HepG2 (cell line): Measurements from ENCODE around the gene PCBP1. TPM values are rescaled to one million over a fixed set of nuclear protein-coding genes. Genes with fewer than 3 reads are reported as not detected.

Experiments used
- ARNT ChIP-seq: fragments of 450-650 bp; IDR thresholded peaks from 2 replicates; pipeline ENCODE4 v1.6.1; 2017
- CHCHD3 ChIP-seq: sonication (generic); formaldehyde crosslinking; IDR thresholded peaks from 2 replicates; pipeline ENCODE4 v1.8.0; 2022; ENCODE audit warnings: mild to moderate bottlenecking, missing genetic modification reagents, moderate library complexity
- CREB1 ChIP-seq, 2 experiments: fragments of 450-650 bp in 1 of 2; IDR thresholded peaks; 2 replicates each; pipeline ENCODE4 v1.6.1; 2016 to 2017; ENCODE audit warnings: control low read depth in 1 of 2, mild to moderate bottlenecking in 1 of 2, missing compliant biosample characterization in 1 of 2, missing genetic modification characterization in 1 of 2
- ELF4 ChIP-seq: sonication (generic); formaldehyde crosslinking; IDR thresholded peaks from 2 replicates; pipeline ENCODE4 v1.5.0; 2020; ENCODE audit warnings: missing genetic modification reagents, mild to moderate bottlenecking, moderate library complexity, borderline replicate concordance
- ETV5 ChIP-seq: IDR thresholded peaks from 2 replicates; pipeline ENCODE4 v1.6.1; 2018; ENCODE audit warnings: missing biosample characterization, missing genetic modification reagents, inconsistent platforms, borderline replicate concordance
- FOXM1 ChIP-seq: sonication (generic); formaldehyde crosslinking; IDR thresholded peaks from 2 replicates; pipeline ENCODE4 v1.5.0; 2020; ENCODE audit warnings: missing genetic modification reagents
- GATAD2A ChIP-seq: IDR thresholded peaks from 2 replicates; pipeline ENCODE4 v1.6.1; 2016
- HNF4A ChIP-seq: sonication (generic); formaldehyde crosslinking; IDR thresholded peaks from 2 replicates; pipeline ENCODE4 v1.4.0; 2020; ENCODE audit warnings: missing genetic modification reagents
- KDM5B ChIP-seq: sonication (generic); formaldehyde crosslinking; IDR thresholded peaks from 2 replicates; pipeline ENCODE4 v1.4.0; 2020; ENCODE audit warnings: missing genetic modification reagents, mild to moderate bottlenecking, borderline replicate concordance
- PRPF4 ChIP-seq: fragments of 200-400 bp; formaldehyde crosslinking; IDR thresholded peaks from 2 replicates; pipeline ENCODE4 v1.6.1; 2016; ENCODE audit warnings: low read length, low read depth; ENCODE audit not compliant: poor library complexity, severe bottlenecking
- RBFOX2 ChIP-seq: fragments of 200-400 bp; formaldehyde crosslinking; IDR thresholded peaks from 2 replicates; pipeline ENCODE4 v1.6.1; 2017; ENCODE audit warnings: low read depth, mild to moderate bottlenecking, low read length
- RNF2 ChIP-seq: fragments of 450-650 bp; conservative IDR thresholded peaks from 2 replicates; pipeline ENCODE4 v1.6.1; 2016; ENCODE audit warnings: low read depth
- RXRB ChIP-seq: IDR thresholded peaks from 2 replicates; pipeline ENCODE4 v1.6.1; 2016; ENCODE audit warnings: borderline replicate concordance, missing genetic modification reagents, missing compliant biosample characterization
- STAT5B ChIP-seq: sonication (generic); formaldehyde crosslinking; IDR thresholded peaks from 2 replicates; pipeline ENCODE4 v1.4.0; 2020; ENCODE audit warnings: missing genetic modification reagents
- TAF1 ChIP-seq: sonication (generic); formaldehyde crosslinking; IDR thresholded peaks from 2 replicates; pipeline ENCODE4 v1.4.0; 2020; ENCODE audit warnings: missing genetic modification reagents
- U2AF1 ChIP-seq: fragments of 200-400 bp; formaldehyde crosslinking; optimal IDR thresholded peaks from 2 replicates; pipeline ENCODE3; 2017; ENCODE audit warnings: mild to moderate bottlenecking, low read depth, low read length
- ZNF33A ChIP-seq: sonication (generic); formaldehyde crosslinking; IDR thresholded peaks from 2 replicates; pipeline ENCODE4 v1.5.1; 2020; ENCODE audit warnings: missing genetic modification reagents, mild to moderate bottlenecking, moderate library complexity, borderline replicate concordance
- ZNF792 ChIP-seq: IDR thresholded peaks from 2 replicates; pipeline ENCODE4 v1.6.1; 2016
- polyA plus RNA-seq, 8 experiments: library from polyadenylated mRNA; depleted of rRNA in 3 of 8; stranded (reverse) in 7 of 8; unstranded in 1 of 8; fragments of >200 nt; fragmentation: Illumina TruSeq in 4 of 8; extraction: Trizol in 4 of 8; gene quantifications; 2 replicates each; pipeline versions ENCODE4 v1.2.1 to v1.2.3, GENCODE V29; 2011 to 2016; ENCODE audit warnings: low read depth in 4 of 8, missing spikeins in 1 of 8, mixed read lengths in 1 of 8; ENCODE audit not compliant: insufficient read depth in 1 of 8
- total RNA-seq, 5 experiments: library from RNA; depleted of rRNA; stranded (reverse); fragments of >200 nt; fragmentation: Illumina TruSeq; extraction: Trizol; gene quantifications; 2 replicates each; pipeline ENCODE4 v1.2.3, GENCODE V29; 2016; ENCODE audit warnings: low read depth in 1 of 5
- TF ChIP-seq, protein P1 (sequence below): sonication (generic); formaldehyde crosslinking; IDR thresholded peaks from 2 replicates; pipeline ENCODE4 v1.4.0; 2020; ENCODE audit warnings: missing genetic modification reagents
- TF ChIP-seq, protein P2 (sequence below): sonication (generic); formaldehyde crosslinking; IDR thresholded peaks from 2 replicates; pipeline ENCODE4 v1.4.0; 2020; ENCODE audit warnings: missing genetic modification reagents
- TF ChIP-seq, protein P3 (sequence below): sonication (generic); formaldehyde crosslinking; IDR thresholded peaks from 2 replicates; pipeline ENCODE4 v1.8.0; 2022; ENCODE audit warnings: mild to moderate bottlenecking, missing genetic modification reagents, borderline replicate concordance

Gene PCBP1
- total and polyA plus RNA-seq, 2 of the 13 experiments (the other 11 are each of a cell fraction or from before 2014, with no cell fraction given): 32.0 to 137 TPM

DNA sequence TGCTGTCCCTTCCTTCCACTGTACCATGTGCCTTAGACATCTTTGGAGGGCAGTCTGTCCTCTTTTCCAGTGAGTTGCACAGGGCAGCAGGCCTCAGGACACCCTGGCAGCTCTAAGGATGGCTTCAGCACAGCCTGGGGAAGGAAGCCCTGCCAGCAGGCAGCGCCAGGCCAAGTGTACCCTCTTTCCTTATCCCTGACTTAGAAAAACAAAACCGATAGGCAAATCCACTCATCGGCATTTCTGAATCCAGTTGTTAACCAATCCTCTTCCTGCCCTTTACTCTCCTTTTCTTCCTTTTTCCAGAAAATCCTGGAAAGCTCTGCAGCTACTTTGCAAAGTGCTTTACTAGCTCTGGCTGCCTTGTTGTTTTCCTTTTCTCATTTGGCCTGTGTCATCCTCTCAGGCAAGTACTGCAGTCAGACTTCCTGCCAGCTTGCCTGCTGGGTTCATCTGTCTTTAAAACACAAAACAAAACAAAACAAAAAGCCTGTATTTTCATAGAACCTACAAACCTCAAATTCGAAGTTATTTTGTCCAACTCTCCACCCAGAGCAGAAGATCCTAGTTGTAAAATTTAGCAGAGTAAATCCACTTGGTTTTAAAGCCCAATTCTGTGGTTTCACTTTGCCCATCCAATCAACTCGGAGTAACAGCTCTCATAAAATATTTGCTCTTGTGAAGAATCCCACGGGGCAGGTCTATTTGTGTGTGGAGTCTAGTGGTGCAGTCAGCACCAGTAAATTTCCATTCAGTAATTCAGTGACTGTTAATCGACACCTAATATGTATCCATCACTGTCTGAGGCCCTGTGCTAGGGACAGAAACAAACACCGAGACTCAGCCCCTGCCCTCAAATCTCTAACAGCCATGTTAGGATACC, 45.2 kb downstream of the PCBP1 start (continued):
- TF ChIP-seq U2AF1 (no peak), KDM5B (CRISPR knock-in tag) (no peak), ZNF792 (no peak), FOXM1 (CRISPR knock-in tag) (no peak), RNF2 (no peak), ZNF33A (CRISPR knock-in tag) (no peak), RXRB (CRISPR knock-in tag) (peak; percentile 64), GATAD2A (CRISPR knock-in tag) (peak; percentile 61), RBFOX2 (peak; percentile 73), ETV5 (CRISPR knock-in tag) (peak; percentile 53; the same call in 1 of the 2 replicates), ARNT (no peak), HNF4A (CRISPR knock-in tag) (no peak), TAF1 (peak; percentile 70; the same call in 1 of the 2 replicates), CHCHD3 (CRISPR knock-in tag) (no peak), CREB1 (IDR thresholded peaks at IDR 0.05) (no peak), CREB1 (CRISPR knock-in tag; IDR thresholded peaks at IDR 0.05) (no peak; the same call in 1 of the 2 replicates), ELF4 (CRISPR knock-in tag) (no peak), PRPF4 (no peak), STAT5B (no peak)
- TF ChIP-seq, protein P1, sequence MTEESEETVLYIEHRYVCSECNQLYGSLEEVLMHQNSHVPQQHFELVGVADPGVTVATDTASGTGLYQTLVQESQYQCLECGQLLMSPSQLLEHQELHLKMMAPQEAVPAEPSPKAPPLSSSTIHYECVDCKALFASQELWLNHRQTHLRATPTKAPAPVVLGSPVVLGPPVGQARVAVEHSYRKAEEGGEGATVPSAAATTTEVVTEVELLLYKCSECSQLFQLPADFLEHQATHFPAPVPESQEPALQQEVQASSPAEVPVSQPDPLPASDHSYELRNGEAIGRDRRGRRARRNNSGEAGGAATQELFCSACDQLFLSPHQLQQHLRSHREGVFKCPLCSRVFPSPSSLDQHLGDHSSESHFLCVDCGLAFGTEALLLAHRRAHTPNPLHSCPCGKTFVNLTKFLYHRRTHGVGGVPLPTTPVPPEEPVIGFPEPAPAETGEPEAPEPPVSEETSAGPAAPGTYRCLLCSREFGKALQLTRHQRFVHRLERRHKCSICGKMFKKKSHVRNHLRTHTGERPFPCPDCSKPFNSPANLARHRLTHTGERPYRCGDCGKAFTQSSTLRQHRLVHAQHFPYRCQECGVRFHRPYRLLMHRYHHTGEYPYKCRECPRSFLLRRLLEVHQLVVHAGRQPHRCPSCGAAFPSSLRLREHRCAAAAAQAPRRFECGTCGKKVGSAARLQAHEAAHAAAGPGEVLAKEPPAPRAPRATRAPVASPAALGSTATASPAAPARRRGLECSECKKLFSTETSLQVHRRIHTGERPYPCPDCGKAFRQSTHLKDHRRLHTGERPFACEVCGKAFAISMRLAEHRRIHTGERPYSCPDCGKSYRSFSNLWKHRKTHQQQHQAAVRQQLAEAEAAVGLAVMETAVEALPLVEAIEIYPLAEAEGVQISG (CRISPR knock-in tag): peak; percentile 49; the same call in 1 of the 2 replicates
- TF ChIP-seq, protein P2, sequence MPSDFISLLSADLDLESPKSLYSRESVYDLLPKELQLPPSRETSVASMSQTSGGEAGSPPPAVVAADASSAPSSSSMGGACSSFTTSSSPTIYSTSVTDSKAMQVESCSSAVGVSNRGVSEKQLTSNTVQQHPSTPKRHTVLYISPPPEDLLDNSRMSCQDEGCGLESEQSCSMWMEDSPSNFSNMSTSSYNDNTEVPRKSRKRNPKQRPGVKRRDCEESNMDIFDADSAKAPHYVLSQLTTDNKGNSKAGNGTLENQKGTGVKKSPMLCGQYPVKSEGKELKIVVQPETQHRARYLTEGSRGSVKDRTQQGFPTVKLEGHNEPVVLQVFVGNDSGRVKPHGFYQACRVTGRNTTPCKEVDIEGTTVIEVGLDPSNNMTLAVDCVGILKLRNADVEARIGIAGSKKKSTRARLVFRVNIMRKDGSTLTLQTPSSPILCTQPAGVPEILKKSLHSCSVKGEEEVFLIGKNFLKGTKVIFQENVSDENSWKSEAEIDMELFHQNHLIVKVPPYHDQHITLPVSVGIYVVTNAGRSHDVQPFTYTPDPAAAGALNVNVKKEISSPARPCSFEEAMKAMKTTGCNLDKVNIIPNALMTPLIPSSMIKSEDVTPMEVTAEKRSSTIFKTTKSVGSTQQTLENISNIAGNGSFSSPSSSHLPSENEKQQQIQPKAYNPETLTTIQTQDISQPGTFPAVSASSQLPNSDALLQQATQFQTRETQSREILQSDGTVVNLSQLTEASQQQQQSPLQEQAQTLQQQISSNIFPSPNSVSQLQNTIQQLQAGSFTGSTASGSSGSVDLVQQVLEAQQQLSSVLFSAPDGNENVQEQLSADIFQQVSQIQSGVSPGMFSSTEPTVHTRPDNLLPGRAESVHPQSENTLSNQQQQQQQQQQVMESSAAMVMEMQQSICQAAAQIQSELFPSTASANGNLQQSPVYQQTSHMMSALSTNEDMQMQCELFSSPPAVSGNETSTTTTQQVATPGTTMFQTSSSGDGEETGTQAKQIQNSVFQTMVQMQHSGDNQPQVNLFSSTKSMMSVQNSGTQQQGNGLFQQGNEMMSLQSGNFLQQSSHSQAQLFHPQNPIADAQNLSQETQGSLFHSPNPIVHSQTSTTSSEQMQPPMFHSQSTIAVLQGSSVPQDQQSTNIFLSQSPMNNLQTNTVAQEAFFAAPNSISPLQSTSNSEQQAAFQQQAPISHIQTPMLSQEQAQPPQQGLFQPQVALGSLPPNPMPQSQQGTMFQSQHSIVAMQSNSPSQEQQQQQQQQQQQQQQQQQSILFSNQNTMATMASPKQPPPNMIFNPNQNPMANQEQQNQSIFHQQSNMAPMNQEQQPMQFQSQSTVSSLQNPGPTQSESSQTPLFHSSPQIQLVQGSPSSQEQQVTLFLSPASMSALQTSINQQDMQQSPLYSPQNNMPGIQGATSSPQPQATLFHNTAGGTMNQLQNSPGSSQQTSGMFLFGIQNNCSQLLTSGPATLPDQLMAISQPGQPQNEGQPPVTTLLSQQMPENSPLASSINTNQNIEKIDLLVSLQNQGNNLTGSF (CRISPR knock-in tag): no peak
- TF ChIP-seq, protein P3, sequence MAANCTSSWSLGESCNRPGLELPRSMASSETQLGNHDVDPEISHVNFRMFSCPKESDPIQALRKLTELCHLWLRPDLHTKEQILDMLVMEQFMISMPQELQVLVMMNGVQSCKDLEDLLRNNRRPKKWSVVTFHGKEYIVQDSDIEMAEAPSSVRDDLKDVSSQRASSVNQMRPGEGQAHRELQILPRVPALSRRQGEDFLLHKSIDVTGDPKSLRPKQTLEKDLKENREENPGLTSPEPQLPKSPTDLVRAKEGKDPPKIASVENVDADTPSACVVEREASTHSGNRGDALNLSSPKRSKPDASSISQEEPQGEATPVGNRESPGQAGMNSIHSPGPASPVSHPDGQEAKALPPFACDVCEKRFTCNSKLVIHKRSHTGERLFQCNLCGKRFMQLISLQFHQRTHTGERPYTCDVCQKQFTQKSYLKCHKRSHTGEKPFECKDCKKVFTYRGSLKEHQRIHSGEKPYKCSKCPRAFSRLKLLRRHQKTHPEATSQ: no peak
